ENCODE measurements around the gene NPRL2. TPM values are rescaled to one million over a fixed set of nuclear protein-coding genes. Genes with fewer than 3 reads are reported as not detected.
A peak's percentile ranks its signal among the peaks of the same experiment; 100 is the strongest.

The NPRL2 gene
- total RNA-seq, 1 experiment from 2014 or later = 27.3 TPM

GRCh38 chr3:50336452-50337174 lies 14.0 kb downstream of the NPRL2 start:
- DNase-seq (ENCODE audit: low spot score) = no peak
- in situ Hi-C loops (cut with HindIII; ENCODE audit: low sequenced_read_pairs) = no loop called here

DNA sequence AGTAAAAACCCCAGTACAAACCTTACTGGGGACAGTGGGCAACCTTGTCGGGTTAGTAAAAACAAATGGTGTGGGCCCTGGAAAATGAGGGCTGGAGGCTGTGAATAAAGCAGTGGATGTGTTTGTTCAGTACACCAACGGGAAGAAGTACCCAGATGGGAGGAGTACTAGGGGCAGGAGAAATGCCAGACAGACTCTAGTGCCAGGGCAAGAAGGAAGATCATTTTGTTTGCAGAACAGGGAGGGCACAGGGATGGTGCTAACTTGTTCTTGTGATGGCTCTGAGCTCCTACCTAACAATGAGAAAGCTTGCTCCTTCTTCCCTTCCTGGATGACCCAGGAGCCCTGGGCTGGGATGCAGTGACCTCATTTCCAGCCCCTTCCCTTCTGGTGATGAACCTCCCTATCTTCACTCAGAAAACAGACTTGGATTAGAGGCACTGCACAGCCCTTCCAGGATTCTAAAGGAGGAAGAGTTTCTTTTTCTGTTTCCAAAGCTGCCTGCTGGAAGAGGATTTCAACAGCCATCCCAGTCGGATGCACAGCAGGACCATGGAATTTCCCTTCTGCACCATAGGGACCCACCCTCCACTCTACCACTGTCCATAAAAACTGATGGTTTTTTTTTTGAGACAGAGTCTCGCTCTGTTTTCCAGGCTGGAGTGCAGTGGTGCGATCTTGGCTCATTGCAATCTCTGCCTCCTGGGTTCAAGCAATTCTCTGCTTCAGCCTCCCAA lies 16.1 kb downstream of the NPRL2 start:
- DNase-seq (ENCODE audit: low spot score) = no peak
- in situ Hi-C loops (cut with HindIII; ENCODE audit: low sequenced_read_pairs) = no loop called here

GRCh38 chr3:50333744-50334328 lies 16.7 kb downstream of the NPRL2 start:
- in situ Hi-C loops (cut with HindIII; ENCODE audit: low sequenced_read_pairs) = no loop called here
- no peak for DNase-seq (ENCODE audit: low spot score)

DNA sequence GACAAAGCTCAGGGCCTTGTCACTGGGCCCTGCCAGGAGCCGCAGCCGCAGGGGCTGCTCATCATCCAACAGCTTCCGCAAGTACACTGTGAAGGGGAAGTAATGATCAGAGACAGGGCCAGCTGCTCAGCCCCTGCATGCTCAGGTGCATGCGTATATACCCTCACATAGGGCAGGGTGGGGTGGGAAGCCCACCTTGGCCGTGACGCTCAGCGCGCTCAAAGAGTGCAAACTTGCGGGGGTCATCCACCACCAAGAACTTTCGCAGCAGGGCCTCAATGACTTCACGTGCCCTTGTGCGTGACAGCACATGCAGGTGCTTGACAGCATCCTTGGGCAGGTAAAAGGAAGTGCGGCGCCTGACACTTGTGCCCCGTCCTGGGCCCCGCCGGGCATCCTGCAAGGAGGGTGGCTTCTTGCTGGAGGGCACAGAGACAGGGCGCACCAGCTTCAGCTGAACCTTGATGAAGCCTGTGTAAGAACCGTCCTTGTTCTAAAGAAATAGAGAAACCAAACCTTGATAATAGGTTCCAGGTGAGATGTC lies 19.1 kb downstream of the NPRL2 start:
- DNase-seq (ENCODE audit: low spot score) = no peak
- in situ Hi-C loops (cut with HindIII; ENCODE audit: low sequenced_read_pairs) = no loop called here

DNA sequence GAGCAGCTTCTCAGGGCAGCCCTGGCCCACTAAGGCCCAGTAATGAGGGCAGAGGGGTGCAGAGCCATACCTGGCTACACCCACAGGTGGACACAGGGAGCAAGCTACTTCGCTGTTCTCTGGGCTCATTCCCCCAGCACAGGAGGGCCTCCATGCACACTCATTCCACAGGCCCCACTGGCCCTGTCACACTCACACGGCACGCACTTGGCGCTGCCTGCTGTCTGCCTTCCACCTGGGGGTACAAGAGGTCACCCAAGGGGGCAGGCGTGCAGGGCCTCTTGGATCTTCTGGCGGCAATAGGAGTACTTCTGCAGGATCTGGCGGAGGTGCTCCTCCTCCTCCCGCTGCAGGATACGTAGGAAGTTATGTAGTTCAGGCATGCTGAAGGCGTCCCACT lies 20.2 kb downstream of the NPRL2 start:
- in situ Hi-C loops (cut with HindIII; ENCODE audit: low sequenced_read_pairs) = no loop called here

DNA sequence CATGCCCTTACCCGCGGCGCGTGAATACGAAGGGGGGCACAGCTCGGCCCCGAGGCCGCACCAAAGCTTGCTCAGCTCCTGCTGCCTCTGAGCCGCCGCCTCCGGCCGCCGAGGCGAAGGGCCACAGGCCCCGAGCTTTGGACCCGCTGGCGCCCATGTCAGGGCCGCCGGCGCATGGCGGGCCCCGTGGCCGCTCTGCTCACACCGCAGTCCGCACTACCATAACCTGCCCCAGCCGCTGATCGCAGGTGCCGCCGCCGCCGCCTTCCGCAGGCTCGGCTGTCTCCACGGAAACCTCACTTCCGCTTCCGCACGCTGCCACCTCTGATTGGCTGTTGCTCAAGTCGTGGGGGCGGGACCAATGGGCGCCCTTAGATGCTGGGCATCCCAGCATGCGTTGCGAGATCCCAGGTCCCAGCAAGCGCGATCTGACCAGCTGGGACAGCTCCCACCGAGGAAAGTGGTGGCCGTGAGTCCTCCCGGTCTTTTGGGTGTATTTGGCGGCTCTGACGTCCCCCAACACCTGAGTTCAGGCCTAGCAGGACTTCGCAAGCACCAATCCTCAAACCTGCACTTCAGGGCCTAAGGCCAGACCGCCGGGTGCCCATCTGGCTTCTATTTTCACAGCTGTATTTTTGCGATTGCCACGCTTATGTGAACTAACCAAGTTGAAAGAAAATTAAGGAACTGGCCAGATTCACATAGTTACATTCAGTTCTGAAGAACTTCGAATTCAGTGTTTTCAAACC lies 22.5 kb downstream of the NPRL2 start, which contains the start of gene TUSC2:
Gene TUSC2 (minus strand): TSS at position 281 of the 749 bp plus-strand sequence. CDS start 124 bp downstream, at position 157.
- in situ Hi-C loops (cut with HindIII; ENCODE audit: low sequenced_read_pairs) = loop anchor here (5.0 kb wide), 1 partner anchor 86 kb away; no protein-coding TSS in a partner anchor
- DNase-seq (ENCODE audit: low spot score) = peak; percentile 98

More for the DNA sequence above, 20.2 kb downstream of the NPRL2 start:
- DNase-seq (ENCODE audit: low spot score) = no peak

DNA sequence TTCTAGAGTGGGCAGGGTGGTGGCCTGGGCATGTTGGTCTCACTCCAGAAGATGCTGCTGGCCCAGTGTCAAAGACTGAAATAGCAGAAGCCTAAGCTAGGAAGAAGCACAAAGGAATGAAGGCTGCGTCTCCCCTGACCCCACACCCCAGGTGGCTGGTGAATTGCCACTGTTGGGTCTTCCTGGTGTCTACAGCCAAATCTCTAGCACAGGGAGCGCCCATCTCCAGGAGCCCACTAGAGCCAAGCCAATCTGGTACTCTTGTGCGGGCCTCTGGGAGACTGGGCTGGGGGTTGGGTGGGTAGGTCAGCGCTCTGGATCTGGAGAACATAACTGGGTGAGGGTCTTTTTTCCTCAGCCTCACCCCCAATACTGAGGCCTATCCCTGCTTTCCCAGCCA lies 23.4 kb downstream of the NPRL2 start:
- in situ Hi-C loops (cut with HindIII; ENCODE audit: low sequenced_read_pairs) = loop anchor here (5.0 kb wide), 1 partner anchor 85 kb away; no protein-coding TSS in a partner anchor
- DNase-seq (ENCODE audit: low spot score) = no peak

GRCh38 chr3:50326182-50326541 lies 24.4 kb downstream of the NPRL2 start:
- DNase-seq (ENCODE audit: low spot score) = no peak
- in situ Hi-C loops (cut with HindIII; ENCODE audit: low sequenced_read_pairs) = loop anchor here (5.0 kb wide), 1 partner anchor 84 kb away; no protein-coding TSS in a partner anchor

GRCh38 chr3:50325497-50326181 lies 24.9 kb downstream of the NPRL2 start:
- no peak for DNase-seq (ENCODE audit: low spot score)
- in situ Hi-C loops (cut with HindIII; ENCODE audit: low sequenced_read_pairs) = loop anchor here (5.0 kb wide), 1 partner anchor 83 kb away; no protein-coding TSS in a partner anchor

- in situ Hi-C loops (cut with HindIII; ENCODE audit: low sequenced_read_pairs) = loop anchor here (5.0 kb wide), 1 partner anchor 83 kb away; no protein-coding TSS in a partner anchor
Measured at GRCh38 chr3:50325113-50325480, 25.5 kb downstream of the NPRL2 start.

GRCh38 chr3:50324351-50325112 lies 26.0 kb downstream of the NPRL2 start:
- DNase-seq (ENCODE audit: low spot score) = peak; percentile 74
- in situ Hi-C loops (cut with HindIII; ENCODE audit: low sequenced_read_pairs) = loop anchor here (5.0 kb wide), 1 partner anchor 82 kb away; no protein-coding TSS in a partner anchor

More at GRCh38 chr3:50325113-50325480, 25.5 kb downstream of the NPRL2 start:
- DNase-seq (ENCODE audit: low spot score) = no peak

DNA sequence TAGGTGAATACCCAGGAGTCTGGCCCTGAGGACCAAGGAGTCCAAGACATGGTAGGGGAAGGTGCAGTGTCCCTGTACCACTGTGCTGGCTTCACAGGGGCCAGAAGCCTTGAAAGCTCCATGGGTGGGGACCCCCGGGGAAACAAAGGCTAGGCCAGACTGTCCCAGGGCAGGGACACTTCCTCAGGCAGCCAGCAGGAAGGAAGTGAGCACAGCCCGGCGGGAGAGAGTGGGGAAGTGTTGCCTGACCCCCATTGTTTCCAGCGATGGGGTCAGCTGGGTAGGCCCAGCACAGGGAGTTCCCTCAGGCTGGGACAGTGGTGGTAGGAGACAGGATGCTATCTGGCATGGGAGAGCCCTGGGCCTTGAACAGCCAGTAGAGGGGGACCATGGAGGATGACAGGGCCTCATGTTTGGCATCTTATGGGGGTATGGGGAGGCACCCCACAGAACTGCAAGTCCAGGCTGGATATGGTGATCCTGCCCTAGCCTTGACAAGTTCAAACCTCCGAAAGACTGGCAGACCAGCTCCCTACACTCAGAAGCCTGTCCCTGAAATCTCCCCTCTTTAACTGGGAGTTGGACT lies 26.9 kb downstream of the NPRL2 start:
- DNase-seq (ENCODE audit: low spot score) = no peak
- in situ Hi-C loops (cut with HindIII; ENCODE audit: low sequenced_read_pairs) = no loop called here

- in situ Hi-C loops (cut with HindIII; ENCODE audit: low sequenced_read_pairs) = no loop called here
- DNase-seq (ENCODE audit: low spot score) = no peak
Measured at GRCh38 chr3:50323092-50323600, 27.4 kb downstream of the NPRL2 start.

DNA sequence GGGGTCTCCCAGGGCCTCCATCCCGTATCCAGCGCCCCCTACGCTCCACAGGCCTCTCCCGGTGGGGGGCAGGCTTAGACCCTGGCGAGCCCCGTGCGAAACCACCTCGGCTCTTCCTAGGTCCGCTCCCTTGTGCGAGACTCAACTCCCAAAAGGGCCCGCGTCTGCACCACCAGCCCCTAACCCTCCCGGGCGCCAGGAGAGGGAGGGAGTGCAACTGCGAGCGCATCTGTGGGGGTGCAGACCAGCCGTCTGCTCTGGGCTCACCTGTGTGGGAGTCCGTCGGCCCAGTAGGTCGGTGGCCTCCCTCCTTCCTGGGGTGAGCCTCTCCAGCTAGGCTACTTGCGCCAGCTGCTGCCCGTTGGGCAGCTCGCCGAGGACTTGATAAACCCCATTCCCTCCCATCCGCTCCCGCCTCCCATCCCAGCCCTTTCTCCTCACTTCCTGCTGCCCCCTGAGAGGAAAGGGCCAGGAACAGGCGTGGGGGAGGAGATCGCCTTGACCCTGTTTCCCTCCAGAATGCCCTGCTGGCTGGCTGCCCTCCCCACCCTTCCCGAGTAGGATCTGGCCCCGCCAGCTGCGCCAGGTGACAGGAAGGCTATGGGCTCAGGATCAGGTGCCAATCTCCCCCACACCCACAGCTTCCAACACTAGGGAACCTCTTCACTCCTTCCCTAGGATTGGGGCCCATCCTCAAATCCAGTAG lies 28.0 kb downstream of the NPRL2 start, which contains the start of gene HYAL2:
Gene HYAL2 (minus strand): TSS at position 360 of the 706 bp plus-strand sequence. CDS start 2,256 bp downstream, outside the sequence.
- in situ Hi-C loops (cut with HindIII; ENCODE audit: low sequenced_read_pairs) = no loop called here
- DNase-seq (ENCODE audit: low spot score) = no peak

GRCh38 chr3:50322115-50322385 lies 28.5 kb downstream of the NPRL2 start:
- no peak for DNase-seq (ENCODE audit: low spot score)
- in situ Hi-C loops (cut with HindIII; ENCODE audit: low sequenced_read_pairs) = no loop called here

DNA sequence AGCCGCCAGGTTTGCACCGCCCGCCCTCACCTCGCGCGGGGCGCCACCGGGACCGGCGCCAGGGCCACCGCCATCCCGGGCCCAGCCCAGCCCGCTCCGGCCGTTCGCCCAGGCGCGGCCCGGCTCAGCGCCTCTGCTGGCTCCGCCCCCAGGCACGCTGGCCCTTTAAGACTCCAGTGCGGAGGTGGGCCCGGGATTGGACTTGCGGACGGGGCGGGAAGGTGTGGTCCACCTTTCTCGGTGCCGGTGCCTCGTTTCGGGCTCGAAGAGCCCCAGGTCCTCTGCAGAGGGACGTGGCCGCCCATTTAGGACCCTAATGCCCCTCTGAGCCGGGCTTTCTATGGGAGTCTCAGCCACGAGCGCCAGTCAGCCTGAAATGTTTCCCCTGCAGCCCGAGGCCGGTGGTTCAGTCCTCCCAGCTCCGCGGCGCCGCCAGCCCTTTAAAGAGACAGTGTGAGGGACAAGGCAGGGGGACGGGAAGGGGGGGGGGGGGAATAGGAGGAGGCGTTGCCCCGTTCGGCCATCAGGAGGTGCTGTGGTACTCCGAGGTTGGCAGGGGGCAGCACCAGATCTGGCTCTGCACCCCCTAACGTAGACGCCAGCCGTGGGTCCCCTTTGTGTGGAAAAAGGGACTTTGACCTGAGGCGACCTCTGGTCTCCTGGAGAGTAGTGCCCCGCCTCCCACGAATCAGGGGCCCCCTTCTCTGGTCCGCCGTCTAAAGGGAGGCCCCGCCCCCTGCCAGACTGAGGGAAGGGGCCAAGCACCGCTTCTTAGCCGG lies 29.1 kb downstream of the NPRL2 start:
- peak; percentile 89 for DNase-seq (ENCODE audit: low spot score)
- in situ Hi-C loops (cut with HindIII; ENCODE audit: low sequenced_read_pairs) = no loop called here
